GM12874 (cell line): ENCODE measurements around the gene P2RY11.

Source experiments
- CTCF ChIP-seq: IDR thresholded peaks from 2 replicates; pipeline ENCODE4 v1.5.1; 2011; ENCODE audit warnings: low read depth, mild to moderate bottlenecking, control low read depth, low read length, moderate library complexity; ENCODE audit not compliant: insufficient read depth

P2RY11 gene

GRCh38 chr19:10159610-10160009 is 48.1 kb downstream of the P2RY11 start:
- TF ChIP-seq CTCF, result no peak

GRCh38 chr19:10163536-10163935 is 52.0 kb downstream of the P2RY11 start:
- no peak for TF ChIP-seq CTCF
